CD4-positive, alpha-beta T cell treated with Interleukin-4 for 4 hours (primary cell): ENCODE measurements around the gene FAM131B.

Experiments used
- DNase-seq: peaks from one replicate; pipeline ENCODE4 v3.0.0-alpha.2; 2020

FAM131B gene

DNA sequence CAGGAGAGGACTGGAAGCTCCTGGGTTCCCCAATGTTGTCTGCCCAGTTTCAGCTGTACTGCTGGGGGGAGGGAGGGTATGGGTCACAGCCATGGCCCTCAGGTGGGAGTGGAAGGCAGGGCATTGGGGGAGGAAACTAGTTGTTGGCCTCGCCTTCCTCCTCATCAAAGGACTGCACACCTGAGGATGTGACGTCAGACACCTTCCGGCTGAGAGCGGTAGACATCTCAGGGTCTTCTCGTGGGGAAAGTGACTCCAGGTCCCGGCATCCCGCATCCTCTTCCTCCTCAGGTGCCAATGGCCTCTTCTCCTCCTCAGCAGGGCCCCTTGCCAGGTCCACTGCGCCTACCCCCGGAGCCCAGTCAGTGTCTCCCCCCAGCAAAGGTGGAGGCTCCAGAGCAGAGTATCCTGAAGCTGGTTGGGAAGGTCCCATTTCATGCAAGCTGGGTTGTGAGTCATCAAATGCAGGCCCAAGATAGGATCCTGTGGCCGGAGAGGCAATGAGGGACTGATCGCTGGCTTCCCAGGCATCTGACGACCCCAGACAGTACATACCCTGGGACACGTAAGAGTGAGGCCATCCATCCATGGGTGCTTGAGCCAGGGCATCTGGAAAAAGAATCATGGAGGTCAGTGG lies 6.0 kb downstream of the FAM131B start:
- no peak for DNase-seq

DNA sequence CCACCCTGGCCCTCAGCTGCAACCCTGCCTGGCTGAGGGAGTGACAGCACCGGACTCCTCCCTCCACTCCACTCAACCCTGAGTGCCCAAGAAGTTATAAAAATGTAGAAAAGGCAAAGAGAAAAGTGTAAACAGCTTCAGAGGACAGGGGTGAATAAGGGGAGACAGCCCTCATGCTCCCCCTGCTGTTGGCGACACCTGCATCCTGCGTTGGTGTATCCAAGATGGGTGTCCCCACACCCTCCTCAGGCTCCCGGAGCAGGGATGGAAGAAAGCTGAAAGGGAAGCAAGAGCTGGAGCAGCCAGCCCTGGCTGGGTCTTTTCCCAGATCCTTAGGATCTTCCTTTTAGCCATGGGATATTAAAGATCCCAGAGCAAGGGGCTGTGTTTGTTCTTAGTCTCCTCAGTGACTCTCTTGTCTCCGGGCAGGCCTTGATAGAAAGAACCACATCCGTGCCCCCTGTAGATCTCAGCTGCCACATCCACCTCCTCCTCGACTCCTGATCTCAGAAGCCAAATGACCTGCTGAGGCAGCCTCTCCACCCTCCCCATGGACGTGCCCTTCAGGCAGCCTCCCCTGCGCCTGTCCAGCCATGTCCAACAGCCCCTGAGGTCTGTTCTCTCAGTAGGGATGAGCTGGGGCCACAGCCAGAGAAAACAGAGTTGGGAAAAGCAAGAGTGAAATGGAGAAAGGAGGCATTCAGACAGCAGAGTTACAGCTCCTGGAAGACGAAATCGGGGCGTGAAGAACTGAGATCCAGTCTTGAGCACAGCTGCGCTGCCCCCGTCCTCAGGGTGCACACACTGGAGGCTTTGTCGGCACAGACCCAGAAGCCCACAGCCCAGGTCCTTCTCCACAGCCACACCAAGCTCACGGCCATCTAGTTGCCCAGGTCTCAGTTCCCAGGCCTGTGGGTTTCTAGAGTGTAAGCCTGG lies 6.8 kb downstream of the FAM131B start:
- DNase-seq = no peak

DNA sequence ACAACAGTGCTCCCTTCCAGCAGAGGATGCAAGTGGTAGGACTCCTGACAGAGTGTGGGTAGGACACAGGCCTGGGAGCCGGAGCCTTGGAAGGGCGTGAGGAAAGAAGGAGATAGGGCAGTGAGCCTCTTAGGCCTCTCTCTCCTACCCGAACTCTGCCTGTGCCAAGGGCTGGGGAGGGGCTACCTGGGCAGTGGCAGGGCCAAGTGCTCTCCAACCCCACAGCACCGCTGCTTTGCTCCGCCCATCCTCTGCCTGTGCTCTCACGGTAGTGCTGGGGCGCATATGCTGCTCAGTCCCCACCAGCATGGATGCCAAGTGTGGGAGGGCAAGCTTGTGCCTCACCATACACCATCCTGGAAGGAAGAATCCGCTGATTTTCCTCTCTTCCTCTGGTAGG lies 7.5 kb downstream of the FAM131B start:
- DNase-seq = no peak

DNA sequence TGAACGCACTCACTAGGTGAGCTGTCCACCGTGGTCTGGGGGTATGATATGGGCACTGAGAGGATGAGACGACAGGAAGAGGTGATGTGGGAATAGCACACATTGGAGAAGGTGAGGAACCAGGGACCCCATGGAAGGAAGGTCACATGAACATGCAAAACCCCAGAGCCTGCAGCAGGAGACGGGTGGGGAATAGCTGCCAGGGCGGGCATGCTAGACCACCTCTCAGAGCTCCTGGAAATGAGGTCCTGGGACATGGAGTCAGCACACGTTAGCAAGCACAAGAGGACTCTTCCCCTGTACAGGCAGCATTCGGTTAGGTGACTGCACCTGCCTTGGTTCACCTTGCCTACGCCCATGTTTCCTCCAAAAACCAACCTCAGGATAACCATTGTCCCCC lies 8.1 kb downstream of the FAM131B start:
- no peak for DNase-seq

DNA sequence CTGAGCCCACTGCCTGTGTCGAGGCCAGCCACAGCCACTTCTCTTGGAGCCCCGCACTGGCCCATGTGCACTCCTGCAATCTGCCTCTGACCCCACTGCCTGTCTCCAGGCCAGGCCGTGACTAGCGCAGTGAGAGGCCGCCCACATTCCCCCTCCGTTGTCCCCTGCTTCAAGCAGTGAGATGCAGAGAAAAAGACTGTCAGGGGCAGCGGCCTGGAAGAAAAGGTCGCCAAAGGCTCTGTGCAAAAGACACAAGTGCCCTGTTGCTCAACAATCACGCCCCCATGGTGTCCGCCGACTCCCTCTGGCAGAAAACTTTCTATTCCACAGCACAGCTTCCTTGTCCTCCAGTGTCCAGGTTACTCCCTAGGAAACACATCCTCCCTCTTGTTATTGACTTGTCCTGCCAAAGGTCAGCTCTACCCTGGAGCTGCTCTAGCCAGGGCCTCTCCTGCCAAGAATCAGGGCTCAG lies 9.9 kb downstream of the FAM131B start:
- DNase-seq = no peak

DNA sequence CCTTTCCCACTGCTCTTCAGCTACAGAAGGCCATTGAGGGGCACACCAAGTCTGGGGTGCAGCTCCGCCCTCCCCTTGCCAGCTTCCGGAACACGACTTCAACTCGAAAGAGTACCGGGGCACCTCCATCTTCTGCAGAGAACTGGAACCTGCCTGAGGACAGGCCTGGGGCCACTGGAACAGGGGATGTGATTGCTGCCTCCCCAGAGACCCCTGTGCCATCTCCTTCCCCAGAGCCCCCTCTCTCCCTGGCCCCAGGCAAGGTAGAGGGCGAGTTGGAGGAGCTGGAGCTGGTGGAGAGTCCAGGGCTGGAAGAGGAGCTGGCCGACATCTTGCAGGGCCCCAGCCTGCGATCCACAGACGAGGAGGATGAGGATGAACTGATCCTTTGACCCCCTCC lies 10.9 kb downstream of the FAM131B start:
- DNase-seq = no peak

DNA sequence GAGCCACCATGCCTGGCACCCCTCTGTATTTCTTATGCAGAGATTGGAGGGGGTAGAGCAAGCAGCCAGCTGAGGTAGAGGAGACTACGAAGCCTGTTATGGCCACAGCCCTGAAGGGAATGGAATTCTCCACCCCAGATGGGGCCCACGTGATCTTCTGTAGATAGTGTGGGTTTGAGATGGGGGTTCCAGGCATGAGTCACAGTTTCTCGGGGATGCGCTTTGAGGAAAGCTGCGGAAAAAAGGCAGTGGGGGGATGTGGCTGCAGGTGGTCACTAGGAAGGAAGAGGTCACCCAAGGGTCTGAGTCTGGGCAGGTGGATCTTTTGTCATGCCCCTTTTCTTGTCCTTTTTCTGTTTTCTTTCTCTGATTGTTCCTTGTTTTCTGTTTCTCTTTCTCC lies 11.5 kb downstream of the FAM131B start:
- no peak for DNase-seq

DNA sequence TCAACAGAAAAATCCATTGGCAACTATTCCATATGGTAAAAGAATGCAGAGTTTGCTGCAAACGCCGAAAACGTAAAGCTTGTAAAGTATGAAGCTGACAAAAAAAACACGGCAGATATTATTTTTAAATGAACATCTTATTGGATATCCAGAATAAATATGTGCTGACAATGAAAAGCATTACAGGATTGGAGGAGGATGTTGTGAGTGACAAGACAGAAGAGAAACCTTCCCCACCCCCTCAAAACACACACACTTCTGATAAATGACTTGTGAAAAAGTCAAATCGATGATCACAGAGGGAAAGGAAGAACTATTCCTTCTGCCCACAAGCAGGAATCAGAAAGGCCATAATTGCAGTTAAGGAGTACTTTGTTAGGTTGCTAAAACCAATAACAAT lies 14.6 kb downstream of the FAM131B start:
- no peak for DNase-seq

DNA sequence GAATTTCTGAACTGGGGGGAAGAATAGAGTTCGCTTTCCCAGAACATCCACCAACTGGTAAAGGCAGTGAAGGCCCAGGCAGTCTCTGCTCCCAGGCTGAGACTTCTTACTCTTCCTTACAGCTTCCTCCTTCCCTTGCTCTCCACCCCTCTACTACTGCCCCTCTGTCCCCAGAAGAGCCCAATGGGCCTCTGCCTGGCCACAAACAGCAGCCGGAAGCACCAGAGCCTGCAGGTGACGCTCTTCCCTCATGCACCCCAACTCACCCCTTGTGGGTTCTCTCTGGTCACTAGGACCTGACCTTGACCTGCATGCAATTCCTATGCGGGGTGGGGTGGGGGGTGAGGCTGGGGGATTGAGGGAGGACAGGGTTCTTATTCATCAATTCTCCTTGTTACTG lies 16.5 kb downstream of the FAM131B start:
- DNase-seq = no peak

DNA sequence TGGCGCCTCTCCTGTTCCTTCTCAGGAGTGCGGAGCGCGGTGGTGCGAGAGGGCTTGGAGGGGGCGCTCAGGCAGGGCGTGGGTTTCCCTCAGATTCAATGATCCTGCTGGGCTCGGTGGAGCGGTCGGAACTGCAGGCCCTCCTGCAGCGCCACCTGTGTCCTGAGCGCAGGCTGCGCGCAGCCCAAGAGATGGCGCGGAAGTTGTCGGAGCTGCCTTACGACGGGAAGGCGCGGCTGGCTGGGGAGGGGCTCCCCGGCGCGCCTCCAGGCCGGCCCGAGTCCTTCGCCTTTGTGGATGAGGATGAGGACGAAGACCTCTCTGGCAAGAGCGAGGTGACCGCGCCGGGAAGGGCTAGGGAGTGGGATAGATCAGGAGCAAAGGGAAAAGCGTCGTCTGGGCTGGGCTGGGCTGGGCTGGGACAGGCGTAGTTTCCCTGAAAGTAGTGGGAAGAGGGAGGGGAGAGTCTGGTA lies 17.0 kb downstream of the FAM131B start:
- DNase-seq = peak; percentile 67

DNA sequence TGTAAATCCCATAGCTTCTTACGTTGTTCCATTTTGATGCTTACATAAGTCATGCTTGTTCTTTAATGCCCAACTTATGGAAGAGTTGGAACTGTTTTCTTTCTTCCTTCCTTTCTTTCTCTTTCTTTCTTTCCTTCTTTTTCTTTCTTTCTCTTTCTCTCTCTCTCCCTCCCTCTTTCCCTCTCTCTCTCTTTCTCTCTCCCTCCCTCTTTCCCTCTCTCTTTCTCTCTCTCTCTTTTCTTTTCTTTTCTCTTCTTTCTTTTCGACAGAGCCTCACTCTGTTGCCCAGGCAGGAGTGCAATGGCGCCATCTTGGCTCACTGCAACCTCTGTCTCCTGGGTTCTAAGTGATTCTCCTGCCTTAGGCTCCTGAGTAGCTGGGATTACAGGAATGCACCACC lies 18.9 kb downstream of the FAM131B start:
- DNase-seq = no peak

DNA sequence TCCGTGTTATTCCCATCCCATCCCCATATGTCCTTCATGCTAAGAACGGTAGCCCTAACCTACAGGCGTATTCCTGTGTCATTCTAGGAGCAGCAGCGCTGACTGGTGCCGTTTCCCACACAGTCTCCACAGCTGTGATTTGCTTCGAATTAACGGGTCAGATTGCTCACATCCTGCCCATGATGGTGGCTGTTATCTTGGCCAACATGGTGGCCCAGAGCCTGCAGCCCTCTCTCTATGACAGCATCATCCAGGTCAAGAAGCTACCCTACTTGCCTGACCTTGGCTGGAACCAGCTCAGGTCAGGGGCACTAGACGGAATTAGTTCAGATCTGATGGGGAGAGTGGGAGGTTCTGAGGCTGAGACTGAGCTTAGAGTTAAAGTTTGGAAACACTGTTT lies 20.7 kb downstream of the FAM131B start:
- no peak for DNase-seq

DNA sequence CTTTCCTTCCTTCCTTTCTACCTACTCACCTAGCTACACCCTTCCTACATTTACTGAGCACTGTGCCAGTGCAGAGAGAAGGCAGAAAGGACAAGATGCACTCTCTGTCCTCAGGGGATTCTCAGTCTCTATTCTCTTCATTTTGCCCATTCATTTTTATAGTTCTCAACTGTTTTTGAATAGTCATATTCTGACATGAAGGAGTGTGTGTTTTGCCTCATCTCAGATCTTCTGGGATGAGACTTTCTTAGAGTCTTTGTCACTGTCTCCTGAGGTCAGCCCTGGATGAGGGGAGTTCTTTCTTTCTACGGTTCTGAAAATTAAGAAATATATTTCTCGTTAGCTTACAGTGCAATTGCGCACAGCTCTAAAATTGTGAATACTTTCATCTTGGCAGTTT lies 25.3 kb downstream of the FAM131B start:
- DNase-seq = no peak

DNA sequence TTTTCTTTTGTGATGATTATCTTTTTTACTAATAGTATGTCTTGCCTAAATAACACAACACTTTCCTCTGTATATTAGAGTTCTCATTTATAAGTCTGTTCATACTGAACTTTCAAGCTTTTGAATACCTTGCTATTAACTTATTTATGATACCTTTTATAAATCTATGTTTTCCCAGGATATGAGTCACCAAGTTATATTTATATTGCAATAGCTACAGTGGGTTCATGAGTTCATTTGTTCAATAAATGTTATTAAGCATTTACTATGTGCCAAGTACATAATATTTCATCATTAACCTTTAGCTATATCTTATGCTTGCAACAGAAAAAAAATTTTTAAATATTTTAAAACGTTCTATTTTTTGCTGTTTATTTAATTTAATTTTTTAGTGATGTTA lies 28.3 kb downstream of the FAM131B start:
- DNase-seq = no peak

DNA sequence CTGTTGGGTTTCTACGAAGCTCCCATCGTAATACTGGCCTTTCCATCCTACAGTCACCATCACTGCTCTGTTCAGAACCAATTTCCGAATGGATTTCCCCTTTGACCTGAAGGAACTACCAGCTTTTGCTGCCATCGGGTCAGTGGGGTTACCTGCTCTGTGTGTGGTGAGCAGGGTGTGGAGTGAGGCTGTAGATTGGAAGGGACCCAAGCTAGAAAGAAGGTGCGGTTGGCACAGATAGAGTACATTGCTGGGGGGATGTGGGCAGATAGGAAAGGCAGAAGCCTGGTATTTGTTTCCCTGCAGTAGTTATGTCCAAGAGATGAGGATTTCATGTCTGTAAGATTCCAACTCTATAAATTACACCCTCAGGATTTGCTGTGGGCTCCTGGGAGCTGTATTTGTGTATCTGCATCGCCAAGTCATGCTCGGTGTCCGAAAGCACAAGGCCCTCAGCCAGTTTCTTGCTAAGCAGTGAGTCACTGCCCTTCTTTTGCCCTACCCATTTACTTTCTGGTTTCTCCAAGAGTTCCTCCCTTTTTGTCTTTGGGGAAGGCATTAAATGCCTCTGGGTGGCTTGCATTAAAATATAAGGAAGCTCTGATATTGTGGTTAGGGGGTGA lies 31.2 kb downstream of the FAM131B start:
- DNase-seq = no peak

DNA sequence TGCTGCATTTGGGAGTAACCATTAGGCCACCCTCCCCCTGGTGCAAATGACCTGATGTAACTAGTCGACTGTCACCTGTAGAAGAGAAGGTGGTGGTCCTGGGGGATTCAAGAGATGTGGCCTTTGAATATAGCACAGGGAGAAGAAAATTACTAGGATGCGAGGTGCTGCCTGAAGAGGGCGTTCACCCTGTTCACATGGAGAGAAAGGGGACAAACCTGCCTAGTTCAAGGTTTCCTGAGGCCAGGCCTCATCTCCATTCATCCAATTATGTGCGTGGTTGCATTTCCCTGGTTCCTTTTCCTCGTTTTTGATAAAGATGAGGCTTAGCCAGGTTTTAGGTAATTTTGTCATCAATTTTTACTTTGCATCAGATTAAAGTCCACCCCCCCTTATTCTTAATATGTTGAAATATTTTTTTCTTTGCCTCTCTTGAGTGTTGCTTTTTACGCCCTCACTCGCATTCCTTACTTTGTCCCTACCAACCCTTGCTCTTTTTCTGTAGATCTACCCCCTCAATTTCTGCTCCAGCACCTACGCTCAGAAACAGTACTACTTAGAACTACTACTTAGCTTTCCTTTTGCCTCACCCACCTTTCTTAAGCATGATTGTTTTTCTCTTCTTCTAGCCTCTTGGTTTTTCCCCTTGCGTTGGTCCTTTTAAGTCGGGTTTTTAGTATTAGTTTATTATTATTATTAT lies 32.9 kb downstream of the FAM131B start:
- DNase-seq = no peak

DNA sequence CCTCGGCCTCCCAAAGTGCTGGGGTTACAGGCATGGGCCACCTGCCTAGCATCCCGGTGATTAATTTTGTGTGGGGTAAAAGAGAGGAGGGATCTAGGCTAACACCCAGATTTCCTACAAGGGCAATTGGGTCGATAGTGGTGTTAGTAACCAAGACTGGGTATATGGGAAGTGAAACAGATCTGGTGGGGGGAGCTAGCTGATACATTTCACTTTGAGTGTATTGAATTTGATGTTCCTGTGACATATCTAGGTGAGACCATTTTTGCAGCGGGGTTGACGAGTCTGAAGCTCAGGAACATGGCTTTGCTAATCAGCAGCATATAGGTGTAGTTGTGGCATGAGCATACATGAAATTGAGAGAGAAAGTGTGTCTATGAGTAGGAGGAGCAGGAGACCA lies 34.6 kb downstream of the FAM131B start:
- no peak for DNase-seq

DNA sequence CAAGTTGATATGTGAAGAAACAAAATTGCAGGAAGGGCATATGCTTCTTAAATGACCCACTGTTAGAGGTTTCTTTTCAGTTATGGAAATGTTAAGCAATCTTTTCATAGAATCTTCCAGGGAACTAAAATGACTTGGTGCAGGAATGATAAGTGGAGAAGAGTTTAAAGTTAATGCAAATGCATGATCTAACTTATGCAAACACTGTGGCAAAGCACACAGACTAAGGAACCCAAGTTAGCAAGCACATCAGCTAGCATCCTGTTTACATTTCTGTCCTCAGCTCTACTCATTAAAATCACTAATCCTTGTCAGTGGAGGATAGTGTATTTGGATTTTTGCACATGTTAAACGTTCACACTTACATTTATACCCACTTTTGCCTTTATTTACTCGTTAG lies 37.3 kb downstream of the FAM131B start:
- no peak for DNase-seq

DNA sequence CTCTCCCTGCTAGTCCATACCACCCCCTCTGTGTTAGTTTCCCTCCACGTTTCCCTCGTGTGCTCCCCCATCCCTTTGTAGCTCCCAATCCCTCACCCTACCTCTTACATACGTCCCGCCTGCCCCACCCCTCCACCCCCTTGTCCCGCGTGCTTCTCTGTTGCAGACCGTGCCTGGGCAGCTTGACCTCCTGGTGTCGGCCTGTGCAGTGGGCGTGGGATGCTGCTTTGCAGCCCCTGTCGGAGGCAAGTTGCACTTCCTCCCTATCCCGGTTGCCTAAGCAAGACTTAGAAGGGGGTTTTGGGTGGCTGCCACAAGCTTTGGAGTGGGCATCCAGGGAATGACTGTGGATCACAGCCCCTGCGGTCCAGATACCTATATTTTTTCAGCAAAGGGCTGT lies 38.9 kb downstream of the FAM131B start:
- DNase-seq = no peak

DNA sequence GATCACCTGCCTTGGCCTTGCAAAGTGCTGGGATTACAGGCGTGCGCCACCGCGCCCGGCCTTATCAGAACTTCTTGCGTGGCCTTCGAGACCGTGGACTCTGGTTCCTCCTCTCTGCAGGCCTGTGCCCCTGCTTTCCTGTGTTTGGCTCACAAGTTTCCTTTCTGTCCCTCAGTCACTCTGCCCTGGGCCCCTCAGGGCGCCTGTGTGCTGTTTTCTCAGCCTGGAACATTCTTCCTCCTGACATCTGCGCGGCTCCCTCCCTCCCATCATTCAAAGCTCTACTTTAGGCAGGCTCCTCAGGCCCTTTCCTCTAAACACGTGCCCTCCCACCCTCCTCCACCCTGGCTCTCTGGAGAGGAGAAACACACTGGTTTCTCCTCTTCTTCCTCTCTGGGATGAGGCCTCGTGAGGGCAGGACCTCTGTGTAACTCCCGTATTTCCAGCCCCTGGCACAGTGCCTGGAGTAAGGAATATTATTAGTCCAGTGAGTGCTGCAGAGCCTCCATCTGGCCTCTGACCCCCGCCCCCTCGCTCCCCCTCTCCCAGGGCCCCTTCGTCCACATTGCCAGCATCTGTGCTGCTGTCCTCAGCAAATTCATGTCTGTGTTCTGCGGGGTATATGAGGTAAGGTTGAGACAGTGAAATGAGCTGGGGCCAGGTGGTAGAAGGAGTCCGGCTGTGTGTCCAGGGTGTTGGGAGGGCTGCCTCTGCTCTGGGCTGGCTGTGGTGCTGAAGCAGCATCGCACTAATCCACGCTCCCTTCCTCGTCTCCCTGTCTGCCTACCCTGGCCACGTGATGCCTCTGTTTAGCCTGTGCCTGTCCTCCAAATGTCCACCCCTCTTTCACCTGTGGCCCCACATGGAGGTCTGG lies 39.5 kb downstream of the FAM131B start:
- no peak for DNase-seq

DNA sequence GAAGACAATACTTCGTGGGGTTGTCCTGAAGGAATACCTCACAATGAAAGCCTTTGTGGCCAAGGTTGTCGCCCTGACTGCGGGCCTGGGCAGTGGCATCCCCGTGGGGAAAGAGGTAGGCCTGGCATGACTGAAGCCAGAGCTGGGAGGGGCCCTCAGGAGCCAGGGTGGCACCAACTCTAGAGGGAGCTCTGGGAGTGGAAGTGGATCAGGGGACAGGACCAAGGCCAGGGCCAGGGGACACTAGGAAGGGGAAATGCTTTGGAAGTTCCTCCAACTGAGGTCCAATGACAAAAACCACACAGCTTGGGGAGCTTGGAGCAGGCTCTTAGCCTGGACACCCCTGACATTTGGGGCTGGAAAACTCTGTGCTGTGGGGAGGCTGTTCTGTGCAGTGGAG lies 40.8 kb downstream of the FAM131B start:
- no peak for DNase-seq

DNA sequence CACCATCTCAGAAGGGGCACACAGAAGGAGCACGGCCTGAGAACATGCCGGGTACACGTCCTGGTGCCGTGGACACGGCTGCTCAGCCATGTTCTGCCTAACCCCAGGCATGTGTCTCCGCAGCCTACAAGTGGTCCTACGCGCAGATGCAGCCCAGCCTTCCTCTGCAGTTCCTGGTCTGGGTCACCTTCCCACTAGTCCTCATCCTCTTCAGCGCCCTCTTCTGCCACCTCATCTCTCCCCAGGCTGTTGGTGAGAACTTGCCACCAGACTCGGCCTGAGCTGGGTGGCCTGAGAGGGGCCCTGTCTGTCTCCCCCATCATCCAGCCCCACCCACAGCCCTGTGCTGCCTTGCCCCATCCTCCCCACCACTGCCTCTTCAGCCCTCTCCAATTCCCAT lies 41.3 kb downstream of the FAM131B start:
- DNase-seq = no peak
